ENCODE data around the gene RTN4RL2. TPM values are rescaled to one million over a fixed set of nuclear protein-coding genes. Genes with fewer than 3 reads are reported as not detected.

The RTN4RL2 gene
- total and polyA plus RNA-seq, 9 of the 15 experiments (the other 6 are each of a cell fraction or from before 2014, with no cell fraction given) = 0.06 to 1.9 (median 0.34) TPM; not detected in 4

DNA sequence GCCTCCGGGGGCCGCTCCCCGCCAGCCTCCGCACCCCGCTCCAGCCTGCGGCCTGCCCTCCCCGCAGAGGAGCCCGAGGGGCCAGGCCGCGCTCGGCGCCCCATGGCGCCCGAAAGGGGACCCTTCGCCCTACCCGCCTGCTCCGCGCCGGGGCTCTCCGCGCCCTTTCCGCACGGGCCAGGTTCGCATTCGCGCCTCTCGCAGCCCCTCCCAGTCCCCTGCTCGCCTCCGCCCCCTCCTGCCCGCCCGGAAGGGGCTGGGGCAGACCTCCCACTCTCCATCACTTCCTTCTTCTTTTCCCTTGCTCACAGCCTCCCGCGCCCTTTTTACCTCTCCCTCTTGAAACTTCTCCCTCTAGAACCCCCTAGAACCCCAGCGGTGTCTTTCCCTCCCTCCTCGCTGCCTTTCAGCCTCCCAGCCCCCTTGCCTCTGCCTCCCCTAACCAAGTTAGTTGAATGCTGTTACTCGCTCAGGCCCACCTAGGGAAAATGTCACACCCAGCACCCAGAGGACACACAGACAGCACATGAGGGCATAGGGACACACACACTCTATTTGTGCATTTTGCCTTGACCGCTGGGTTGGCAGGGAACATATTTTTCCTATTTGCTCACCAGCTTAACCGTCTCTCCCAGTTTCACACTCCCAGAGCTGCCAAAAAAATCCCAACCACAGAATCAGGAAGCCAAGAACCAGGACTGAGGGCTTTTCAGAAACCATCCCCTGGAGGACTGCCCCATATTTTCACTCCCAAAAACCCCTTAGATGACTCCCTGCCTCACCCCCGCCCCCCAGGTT is 33.2 kb upstream of the RTN4RL2 start, which contains the start of gene SLC43A3 (continued):
- no peak for TF ChIP-seq CREBBP (IDR thresholded peaks at IDR 0.05; ENCODE audit: low read depth, low read length)
- TF ChIP-seq CXXC5 (CRISPR knock-in tag; IDR thresholded peaks at IDR 0.05) = peak; percentile 78
- TF ChIP-seq ETV6 (IDR thresholded peaks at IDR 0.05; ENCODE audit: borderline replicate concordance in 1 of 2, low read depth in 2 of 2, low read length in 1 of 2) = no peak
- no peak for TF ChIP-seq ETV6 (CRISPR knock-in tag; IDR thresholded peaks at IDR 0.05; ENCODE audit: borderline replicate concordance)
- TF ChIP-seq MED1 (CRISPR knock-in tag; IDR thresholded peaks at IDR 0.05; ENCODE audit: borderline replicate concordance) = no peak
- no peak for TF ChIP-seq SMC3 (conservative IDR thresholded peaks at IDR 0.05; ENCODE audit: insufficient read depth, low read depth, low read length)
- TF ChIP-seq, protein P1, sequence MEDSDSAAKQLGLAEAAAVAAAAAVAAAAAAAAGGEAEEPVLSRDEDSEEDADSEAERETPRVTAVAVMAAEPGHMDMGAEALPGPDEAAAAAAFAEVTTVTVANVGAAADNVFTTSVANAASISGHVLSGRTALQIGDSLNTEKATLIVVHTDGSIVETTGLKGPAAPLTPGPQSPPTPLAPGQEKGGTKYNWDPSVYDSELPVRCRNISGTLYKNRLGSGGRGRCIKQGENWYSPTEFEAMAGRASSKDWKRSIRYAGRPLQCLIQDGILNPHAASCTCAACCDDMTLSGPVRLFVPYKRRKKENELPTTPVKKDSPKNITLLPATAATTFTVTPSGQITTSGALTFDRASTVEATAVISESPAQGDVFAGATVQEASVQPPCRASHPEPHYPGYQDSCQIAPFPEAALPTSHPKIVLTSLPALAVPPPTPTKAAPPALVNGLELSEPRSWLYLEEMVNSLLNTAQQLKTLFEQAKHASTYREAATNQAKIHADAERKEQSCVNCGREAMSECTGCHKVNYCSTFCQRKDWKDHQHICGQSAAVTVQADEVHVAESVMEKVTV (CRISPR knock-in tag; IDR thresholded peaks at IDR 0.05) = no peak
- TF ChIP-seq, protein P2, sequence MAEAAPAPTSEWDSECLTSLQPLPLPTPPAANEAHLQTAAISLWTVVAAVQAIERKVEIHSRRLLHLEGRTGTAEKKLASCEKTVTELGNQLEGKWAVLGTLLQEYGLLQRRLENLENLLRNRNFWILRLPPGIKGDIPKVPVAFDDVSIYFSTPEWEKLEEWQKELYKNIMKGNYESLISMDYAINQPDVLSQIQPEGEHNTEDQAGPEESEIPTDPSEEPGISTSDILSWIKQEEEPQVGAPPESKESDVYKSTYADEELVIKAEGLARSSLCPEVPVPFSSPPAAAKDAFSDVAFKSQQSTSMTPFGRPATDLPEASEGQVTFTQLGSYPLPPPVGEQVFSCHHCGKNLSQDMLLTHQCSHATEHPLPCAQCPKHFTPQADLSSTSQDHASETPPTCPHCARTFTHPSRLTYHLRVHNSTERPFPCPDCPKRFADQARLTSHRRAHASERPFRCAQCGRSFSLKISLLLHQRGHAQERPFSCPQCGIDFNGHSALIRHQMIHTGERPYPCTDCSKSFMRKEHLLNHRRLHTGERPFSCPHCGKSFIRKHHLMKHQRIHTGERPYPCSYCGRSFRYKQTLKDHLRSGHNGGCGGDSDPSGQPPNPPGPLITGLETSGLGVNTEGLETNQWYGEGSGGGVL (CRISPR knock-in tag; IDR thresholded peaks at IDR 0.05) = no peak
- TF ChIP-seq ZFX (CRISPR knock-in tag; IDR thresholded peaks at IDR 0.05) = peak; percentile 74
- peak; percentile 89 for TF ChIP-seq POLR2A (conservative IDR thresholded peaks at IDR 0.05)
- no peak for TF ChIP-seq HSF4 (CRISPR knock-in tag; IDR thresholded peaks at IDR 0.05; ENCODE audit: borderline replicate concordance)
- TF ChIP-seq ZEB2 (IDR thresholded peaks at IDR 0.05) = no peak; the same call in 1 of the 2 replicates
- TF ChIP-seq, protein P3, sequence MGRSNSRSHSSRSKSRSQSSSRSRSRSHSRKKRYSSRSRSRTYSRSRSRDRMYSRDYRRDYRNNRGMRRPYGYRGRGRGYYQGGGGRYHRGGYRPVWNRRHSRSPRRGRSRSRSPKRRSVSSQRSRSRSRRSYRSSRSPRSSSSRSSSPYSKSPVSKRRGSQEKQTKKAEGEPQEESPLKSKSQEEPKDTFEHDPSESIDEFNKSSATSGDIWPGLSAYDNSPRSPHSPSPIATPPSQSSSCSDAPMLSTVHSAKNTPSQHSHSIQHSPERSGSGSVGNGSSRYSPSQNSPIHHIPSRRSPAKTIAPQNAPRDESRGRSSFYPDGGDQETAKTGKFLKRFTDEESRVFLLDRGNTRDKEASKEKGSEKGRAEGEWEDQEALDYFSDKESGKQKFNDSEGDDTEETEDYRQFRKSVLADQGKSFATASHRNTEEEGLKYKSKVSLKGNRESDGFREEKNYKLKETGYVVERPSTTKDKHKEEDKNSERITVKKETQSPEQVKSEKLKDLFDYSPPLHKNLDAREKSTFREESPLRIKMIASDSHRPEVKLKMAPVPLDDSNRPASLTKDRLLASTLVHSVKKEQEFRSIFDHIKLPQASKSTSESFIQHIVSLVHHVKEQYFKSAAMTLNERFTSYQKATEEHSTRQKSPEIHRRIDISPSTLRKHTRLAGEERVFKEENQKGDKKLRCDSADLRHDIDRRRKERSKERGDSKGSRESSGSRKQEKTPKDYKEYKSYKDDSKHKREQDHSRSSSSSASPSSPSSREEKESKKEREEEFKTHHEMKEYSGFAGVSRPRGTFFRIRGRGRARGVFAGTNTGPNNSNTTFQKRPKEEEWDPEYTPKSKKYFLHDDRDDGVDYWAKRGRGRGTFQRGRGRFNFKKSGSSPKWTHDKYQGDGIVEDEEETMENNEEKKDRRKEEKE (IDR thresholded peaks at IDR 0.05; ENCODE audit: borderline replicate concordance in 1 of 2, control insufficient read depth in 1 of 2, low read depth in 2 of 2, low read length in 1 of 2) = no peak
- no peak for TF ChIP-seq TARDBP (IDR thresholded peaks at IDR 0.05)
- no peak for TF ChIP-seq GTF2F1 (IDR thresholded peaks at IDR 0.05; ENCODE audit: low read depth, low read length)
- no peak for TF ChIP-seq DNMT1 (IDR thresholded peaks at IDR 0.05)
- TF ChIP-seq ETV5 (CRISPR knock-in tag; IDR thresholded peaks at IDR 0.05; ENCODE audit: low read depth) = peak; percentile 26; the same call in 1 of the 2 replicates
- TF ChIP-seq, protein P4, sequence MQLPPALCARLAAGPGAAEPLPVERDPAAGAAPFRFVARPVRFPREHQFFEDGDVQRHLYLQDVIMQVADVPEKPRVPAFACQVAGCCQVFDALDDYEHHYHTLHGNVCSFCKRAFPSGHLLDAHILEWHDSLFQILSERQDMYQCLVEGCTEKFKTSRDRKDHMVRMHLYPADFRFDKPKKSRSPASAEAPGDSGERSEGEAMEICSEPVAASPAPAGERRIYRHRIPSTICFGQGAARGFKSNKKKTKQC (CRISPR knock-in tag; IDR thresholded peaks at IDR 0.05) = no peak
- TF ChIP-seq SP1 (CRISPR knock-in tag; IDR thresholded peaks at IDR 0.05) = no peak
- no peak for TF ChIP-seq ZNF408 (CRISPR knock-in tag; IDR thresholded peaks at IDR 0.05; ENCODE audit: low read depth)
- no peak; the same call in 1 of the 2 replicates for TF ChIP-seq ZNF232 (CRISPR knock-in tag; IDR thresholded peaks at IDR 0.05)
